ENCODE measurements around the gene KLF12. TPM values are rescaled to one million over a fixed set of nuclear protein-coding genes. Genes with fewer than 3 reads are reported as not detected.

Gene KLF12
- total RNA-seq, 1 experiment from 2014 or later, result 7.8 TPM

- Histone ChIP-seq H3K79me2 (ENCODE audit: insufficient read depth, low read length) (no peaks in the 10 kb centered on the region), H3K4me3 (replicated peaks in 1 of 2; ENCODE audit: low read depth in 1 of 2, low read length in 2 of 2) (no peak overlapping the region), H3K4me2 (ENCODE audit: low read length) (no peak overlapping the region), H3K27ac (ENCODE audit: low read depth, low read length) (no peak overlapping the region), H4K20me1 (ENCODE audit: insufficient read depth) (no peaks in the 10 kb centered on the region), H2AFZ (ENCODE audit: low read depth, low read length, poor library complexity, severe bottlenecking) (no peak overlapping the region), H3K9me2 (ENCODE audit: insufficient read depth) (no peaks in the 10 kb centered on the region), H3K9ac (ENCODE audit: low read length) (no peak overlapping the region), H3K4me1 (ENCODE audit: control insufficient read depth in 1 of 2, insufficient read depth in 2 of 2, low read length in 2 of 2) (no peaks in the 10 kb centered on the region), H3K27me3 (ENCODE audit: insufficient read depth, low read length) (no peaks in the 10 kb centered on the region), H3K36me3 (ENCODE audit: control insufficient read depth in 1 of 2, insufficient read depth in 2 of 2, low read length in 2 of 2) (no peaks in the 10 kb centered on the region), H3K9me3 (ENCODE audit: control insufficient read depth in 1 of 2, insufficient read depth in 1 of 2, low read depth in 1 of 2, low read length in 2 of 2) (peaks cover 0 to 15% of the 10 kb centered on the region in 2 experiments; a peak in 2 of 4 replicates)
- POLR2A ChIA-PET, result no interaction called here
- ATAC-seq (no peak), DNase-seq (ENCODE audit: low read depth, low spot score) (no peak)
- TF ChIP-seq ZBTB33 (IDR thresholded peaks at IDR 0.05; ENCODE audit: extremely low read depth, insufficient replicate concordance, low read length) (no peak), TCF7L2 (IDR thresholded peaks at IDR 0.05; ENCODE audit: borderline replicate concordance, extremely low read depth, insufficient read depth, insufficient read length) (no peak), SP1 (IDR thresholded peaks at IDR 0.05; ENCODE audit: low read depth) (no peak), CBX3 (IDR thresholded peaks at IDR 0.05; ENCODE audit: low read depth) (no peak)
- intact Hi-C loops (cut with micrococcal nuclease), result no loop called here
- no TSS peak for BruUV-seq (replicated peaks)
- RAD21 ChIA-PET (ENCODE audit: low non-redundant PET in 1 of 2, low total read pairs in 2 of 2, uncharacterized antibody in 2 of 2, unreplicated experiment in 2 of 2), result no interaction called here
- CTCF ChIA-PET, result no interaction called here
Observed at GRCh38 chr13:74117207-74117705, 16.9 kb downstream of the KLF12 start.

- DNase-seq (ENCODE audit: low read depth, low spot score), result no peak
- POLR2A ChIA-PET, result no interaction called here
- intact Hi-C loops (cut with micrococcal nuclease), result no loop called here
- RAD21 ChIA-PET (ENCODE audit: low non-redundant PET in 1 of 2, low total read pairs in 2 of 2, uncharacterized antibody in 2 of 2, unreplicated experiment in 2 of 2), result no interaction called here
- Histone ChIP-seq H4K20me1 (ENCODE audit: insufficient read depth) (no peaks in the 10 kb centered on the region), H2AFZ (ENCODE audit: low read depth, low read length, poor library complexity, severe bottlenecking) (no peak overlapping the region), H3K9me3 (ENCODE audit: control insufficient read depth in 1 of 2, insufficient read depth in 1 of 2, low read depth in 1 of 2, low read length in 2 of 2) (peaks cover 0 to 14% of the 10 kb centered on the region in 2 experiments; a peak in 2 of 4 replicates), H3K9me2 (ENCODE audit: insufficient read depth) (no peaks in the 10 kb centered on the region), H3K79me2 (ENCODE audit: insufficient read depth, low read length) (no peaks in the 10 kb centered on the region), H3K4me3 (replicated peaks in 1 of 2; ENCODE audit: low read depth in 1 of 2, low read length in 2 of 2) (no peak overlapping the region), H3K4me2 (ENCODE audit: low read length) (no peak overlapping the region), H3K9ac (ENCODE audit: low read length) (no peak overlapping the region), H3K27me3 (ENCODE audit: insufficient read depth, low read length) (no peaks in the 10 kb centered on the region), H3K4me1 (ENCODE audit: control insufficient read depth in 1 of 2, insufficient read depth in 2 of 2, low read length in 2 of 2) (no peaks in the 10 kb centered on the region), H3K27ac (ENCODE audit: low read depth, low read length) (no peak overlapping the region), H3K36me3 (ENCODE audit: control insufficient read depth in 1 of 2, insufficient read depth in 2 of 2, low read length in 2 of 2) (no peaks in the 10 kb centered on the region)
- ATAC-seq, result no peak
- CTCF ChIA-PET, result no interaction called here
- BruUV-seq (replicated peaks), result no TSS peak
- TF ChIP-seq CEBPB (IDR thresholded peaks at IDR 0.05; ENCODE audit: low read depth) (no peak), ZNF274 (IDR thresholded peaks at IDR 0.05; ENCODE audit: low read depth, low read length) (no peak), POLR2A (IDR thresholded peaks at IDR 0.05; ENCODE audit: borderline replicate concordance, extremely low read depth, insufficient read depth, insufficient read length) (no peak), SRF (IDR thresholded peaks at IDR 0.05; ENCODE audit: low read depth) (no peak), SIN3A (IDR thresholded peaks at IDR 0.05; ENCODE audit: low read depth) (no peak), EZH2 (IDR thresholded peaks at IDR 0.05) (no peak), ATF3 (IDR thresholded peaks at IDR 0.05) (no peak), SP1 (IDR thresholded peaks at IDR 0.05; ENCODE audit: low read depth) (no peak), TCF7L2 (IDR thresholded peaks at IDR 0.05; ENCODE audit: borderline replicate concordance, extremely low read depth, insufficient read depth, insufficient read length) (no peak), REST (IDR thresholded peaks at IDR 0.05; ENCODE audit: low read depth) (no peak), ZFX (IDR thresholded peaks at IDR 0.05) (no peak), EGR1 (IDR thresholded peaks at IDR 0.05; ENCODE audit: low read depth) (no peak), JUND (IDR thresholded peaks at IDR 0.05) (no peak), MAX (IDR thresholded peaks at IDR 0.05) (no peak), ELF1 (IDR thresholded peaks at IDR 0.05; ENCODE audit: borderline replicate concordance, low read depth) (no peak)
Observed at GRCh38 chr13:74115133-74115532, 19.1 kb downstream of the KLF12 start.

Data from HCT116 (cell line).